ENCODE results near the gene RFX2. TPM values are rescaled to one million over a fixed set of nuclear protein-coding genes. Genes with fewer than 3 reads are reported as not detected.

Gene RFX2
- total and polyA plus RNA-seq, 10 of the 15 experiments (the other 5 are each of a cell fraction or from before 2014, with no cell fraction given), result 3.2 to 9.8 (median 4.7) TPM

- in situ Hi-C loops (cut with MboI), result no loop called here
- H3K4me2 ChIP-seq (ENCODE audit: control insufficient read depth, insufficient read depth), result no peak overlapping the region
- BruUV-seq (replicated peaks), result no TSS peak
- TF ChIP-seq RBBP5 (conservative IDR thresholded peaks at IDR 0.05) (no peak), WRNIP1 (IDR thresholded peaks at IDR 0.05; ENCODE audit: borderline replicate concordance, low read depth, low read length) (no peak), NFIC (IDR thresholded peaks at IDR 0.05; ENCODE audit: low read depth, low read length) (no peak), MEF2B (IDR thresholded peaks at IDR 0.05; ENCODE audit: partially characterized antibody, poor library complexity, severe bottlenecking) (no peak), ZNF274 (IDR thresholded peaks at IDR 0.05; ENCODE audit: insufficient read depth, insufficient read length) (no peak), YBX1 (IDR thresholded peaks at IDR 0.05) (no peak), GATAD2B (conservative IDR thresholded peaks at IDR 0.05; ENCODE audit: low read depth) (no peak), SREBF1 (IDR thresholded peaks at IDR 0.05; ENCODE audit: low read length) (no peak), NR2C1 (IDR thresholded peaks at IDR 0.05) (no peak), E4F1 (IDR thresholded peaks at IDR 0.05; ENCODE audit: borderline replicate concordance, partially characterized antibody) (no peak), SKIL (IDR thresholded peaks at IDR 0.05; ENCODE audit: low read depth, poor library complexity, severe bottlenecking) (no peak), TCF7 (IDR thresholded peaks at IDR 0.05; ENCODE audit: borderline replicate concordance) (no peak), HDGF (IDR thresholded peaks at IDR 0.05) (no peak), PBX3 (IDR thresholded peaks at IDR 0.05; ENCODE audit: insufficient replicate concordance, low read depth, low read length) (no peak), EED (IDR thresholded peaks at IDR 0.05; ENCODE audit: low read depth) (no peak)
- TF ChIP-seq, protein P1, sequence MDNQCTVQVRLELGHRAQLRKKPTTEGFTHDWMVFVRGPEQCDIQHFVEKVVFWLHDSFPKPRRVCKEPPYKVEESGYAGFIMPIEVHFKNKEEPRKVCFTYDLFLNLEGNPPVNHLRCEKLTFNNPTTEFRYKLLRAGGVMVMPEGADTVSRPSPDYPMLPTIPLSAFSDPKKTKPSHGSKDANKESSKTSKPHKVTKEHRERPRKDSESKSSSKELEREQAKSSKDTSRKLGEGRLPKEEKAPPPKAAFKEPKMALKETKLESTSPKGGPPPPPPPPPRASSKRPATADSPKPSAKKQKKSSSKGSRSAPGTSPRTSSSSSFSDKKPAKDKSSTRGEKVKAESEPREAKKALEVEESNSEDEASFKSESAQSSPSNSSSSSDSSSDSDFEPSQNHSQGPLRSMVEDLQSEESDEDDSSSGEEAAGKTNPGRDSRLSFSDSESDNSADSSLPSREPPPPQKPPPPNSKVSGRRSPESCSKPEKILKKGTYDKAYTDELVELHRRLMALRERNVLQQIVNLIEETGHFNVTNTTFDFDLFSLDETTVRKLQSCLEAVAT (IDR thresholded peaks at IDR 0.05), result no peak
- TF ChIP-seq, protein P2, sequence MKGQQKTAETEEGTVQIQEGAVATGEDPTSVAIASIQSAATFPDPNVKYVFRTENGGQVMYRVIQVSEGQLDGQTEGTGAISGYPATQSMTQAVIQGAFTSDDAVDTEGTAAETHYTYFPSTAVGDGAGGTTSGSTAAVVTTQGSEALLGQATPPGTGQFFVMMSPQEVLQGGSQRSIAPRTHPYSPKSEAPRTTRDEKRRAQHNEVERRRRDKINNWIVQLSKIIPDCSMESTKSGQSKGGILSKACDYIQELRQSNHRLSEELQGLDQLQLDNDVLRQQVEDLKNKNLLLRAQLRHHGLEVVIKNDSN (IDR thresholded peaks at IDR 0.05; ENCODE audit: borderline replicate concordance, extremely low read length, insufficient read depth, low read depth, low read length), result no peak
These were observed 65.2 kb downstream of the RFX2 start for GRCh38 chr19:6045108-6045507.

More at GRCh38 chr19:6045108-6045507, 65.2 kb downstream of the RFX2 start:
- Histone ChIP-seq H3K9ac (ENCODE audit: control insufficient read depth, insufficient read depth, low read length) (no peak overlapping the region; the same call in 1 of the 2 replicates), H3K4me3 (no peak overlapping the region), H3K79me2 (ENCODE audit: control insufficient read depth, insufficient read depth, low read length) (no peaks in the 10 kb centered on the region), H3K27me3 (replicated peaks in 1 of 2; ENCODE audit: control insufficient read depth in 2 of 2, insufficient read depth in 2 of 2, low read length in 1 of 2) (no peaks in the 10 kb centered on the region), H3K27ac (ENCODE audit: control insufficient read depth, insufficient read depth) (no peak overlapping the region), H3K36me3 (ENCODE audit: control insufficient read depth in 2 of 2, insufficient read depth in 2 of 2, low read length in 1 of 2) (no peaks in the 10 kb centered on the region), H4K20me1 (ENCODE audit: control insufficient read depth, insufficient read depth) (no peaks in the 10 kb centered on the region; the same call in 1 of the 2 replicates), H3K4me1 (ENCODE audit: control insufficient read depth, insufficient read depth, low read length) (peaks cover under 1% of the 10 kb centered on the region; the same call in 1 of the 2 replicates), H3K9me3 (replicated peaks; ENCODE audit: control insufficient read depth, insufficient read depth, low read length) (no peaks in the 10 kb centered on the region), H2AFZ (ENCODE audit: control insufficient read depth, low read depth, low read length) (no peak overlapping the region)
- SMC1A ChIA-PET (ENCODE audit: uncharacterized antibody, unreplicated experiment), result interaction anchor here (1.2 to 1.8 kb wide), 2 partner anchors 79 to 80 kb away, joined by 3 to 5 read pairs; no protein-coding TSS in a partner anchor
- CTCF ChIA-PET, result interaction anchor here (6.2 kb wide), 1 partner anchor 80 kb away, joined by 194 read pairs; no protein-coding TSS in a partner anchor
- no peak for DNase-seq (ENCODE audit: low read depth, low spot score)
- intact Hi-C loops (cut with micrococcal nuclease; ENCODE audit: unreplicated experiment), result no loop called here
- WGBS (ENCODE audit: insufficient coverage, insufficient replicate concordance, low lambda C conversion rate, missing lambda C conversion rate), result 88% methylated on average over 7 of the region's 7 CpGs
- no peak for FAIRE-seq
- RAD21 ChIA-PET (ENCODE audit: unreplicated experiment), result interaction anchor here (0.5 to 5.1 kb wide), 2 partner anchors 12 to 81 kb away, joined by 4 to 74 read pairs; no protein-coding TSS in a partner anchor
- no peak for ATAC-seq
- POLR2A ChIA-PET, result interaction anchor here (0.6 kb wide), 1 partner anchor 452 kb away, joined by 4 read pairs; no protein-coding TSS in a partner anchor
